ENCODE data around the gene RAB11FIP2.

- TF ChIP-seq CTCF (IDR thresholded peaks at IDR 0.05) (no peak), POLR2A (IDR thresholded peaks at IDR 0.05) (no peak), EP300 (IDR thresholded peaks at IDR 0.05) (no peak), POLR2AphosphoS5 (IDR thresholded peaks at IDR 0.05) (no peak)
These were observed 10.6 kb upstream of the RAB11FIP2 start for GRCh38 chr10:118057361-118057760.

Data from stomach (tissue), 4 donors.